Eye (tissue), 1 donor: Measurements from ENCODE around the gene ERN1.
A peak's percentile ranks its signal among the peaks of the same experiment; 100 is the strongest.

Source experiments
- DNase-seq: peaks from one replicate; pipeline ENCODE4 v3.0.0-alpha.2; 2015

The ERN1 gene

DNA sequence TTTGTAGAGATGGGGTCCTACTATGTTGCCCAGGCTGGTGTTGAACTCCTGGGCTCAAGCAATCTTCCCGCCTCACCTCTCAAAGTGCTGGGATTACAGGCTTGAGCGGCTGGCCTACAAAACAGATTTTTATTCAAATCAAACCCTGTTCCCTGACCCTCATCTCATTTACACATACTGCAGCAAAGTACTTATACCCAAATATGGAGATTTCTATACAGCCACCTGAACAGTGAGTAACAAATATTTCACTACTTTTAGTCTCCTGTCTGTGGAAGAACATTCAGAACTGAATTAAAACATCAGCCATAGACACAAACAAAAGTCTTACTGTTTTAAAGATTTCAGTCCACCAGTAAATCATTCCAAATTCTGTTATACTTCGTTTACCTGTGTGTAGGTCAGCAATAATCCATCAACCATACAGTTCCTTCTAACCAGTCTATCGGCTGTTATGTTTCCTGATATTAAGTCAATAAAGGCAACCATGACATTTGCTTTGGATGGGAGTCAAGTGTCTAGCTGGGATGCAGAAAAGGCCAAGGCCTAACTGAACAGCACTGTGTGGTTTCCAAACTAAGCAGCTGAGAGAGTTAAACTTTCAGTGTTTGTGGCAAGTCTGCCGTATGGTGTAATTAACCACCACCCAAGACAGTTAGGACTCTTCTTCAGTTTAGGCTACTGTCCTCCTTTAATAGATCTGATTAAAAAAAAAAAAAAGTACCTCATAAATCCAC is 22.3 kb downstream of the ERN1 start:
- no peak for DNase-seq

DNA sequence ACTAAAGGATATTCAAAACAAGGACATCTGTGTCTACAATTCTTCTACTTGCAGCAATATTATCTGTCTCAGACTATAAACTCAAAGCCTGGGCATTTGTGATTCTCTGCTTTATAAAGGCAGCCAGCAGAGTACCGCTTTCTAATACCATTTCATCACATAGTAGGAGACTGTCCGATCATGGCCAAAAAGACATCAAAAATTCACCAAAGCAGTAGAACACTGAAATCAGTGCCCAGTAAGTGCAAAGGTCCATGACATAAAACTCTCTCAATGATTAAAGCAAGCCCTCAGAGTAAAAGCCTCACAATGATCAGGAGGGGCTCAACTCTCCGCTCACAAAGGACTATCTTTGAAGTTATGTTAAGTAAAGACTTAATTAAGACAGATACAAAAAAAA is 23.0 kb downstream of the ERN1 start:
- no peak for DNase-seq

DNA sequence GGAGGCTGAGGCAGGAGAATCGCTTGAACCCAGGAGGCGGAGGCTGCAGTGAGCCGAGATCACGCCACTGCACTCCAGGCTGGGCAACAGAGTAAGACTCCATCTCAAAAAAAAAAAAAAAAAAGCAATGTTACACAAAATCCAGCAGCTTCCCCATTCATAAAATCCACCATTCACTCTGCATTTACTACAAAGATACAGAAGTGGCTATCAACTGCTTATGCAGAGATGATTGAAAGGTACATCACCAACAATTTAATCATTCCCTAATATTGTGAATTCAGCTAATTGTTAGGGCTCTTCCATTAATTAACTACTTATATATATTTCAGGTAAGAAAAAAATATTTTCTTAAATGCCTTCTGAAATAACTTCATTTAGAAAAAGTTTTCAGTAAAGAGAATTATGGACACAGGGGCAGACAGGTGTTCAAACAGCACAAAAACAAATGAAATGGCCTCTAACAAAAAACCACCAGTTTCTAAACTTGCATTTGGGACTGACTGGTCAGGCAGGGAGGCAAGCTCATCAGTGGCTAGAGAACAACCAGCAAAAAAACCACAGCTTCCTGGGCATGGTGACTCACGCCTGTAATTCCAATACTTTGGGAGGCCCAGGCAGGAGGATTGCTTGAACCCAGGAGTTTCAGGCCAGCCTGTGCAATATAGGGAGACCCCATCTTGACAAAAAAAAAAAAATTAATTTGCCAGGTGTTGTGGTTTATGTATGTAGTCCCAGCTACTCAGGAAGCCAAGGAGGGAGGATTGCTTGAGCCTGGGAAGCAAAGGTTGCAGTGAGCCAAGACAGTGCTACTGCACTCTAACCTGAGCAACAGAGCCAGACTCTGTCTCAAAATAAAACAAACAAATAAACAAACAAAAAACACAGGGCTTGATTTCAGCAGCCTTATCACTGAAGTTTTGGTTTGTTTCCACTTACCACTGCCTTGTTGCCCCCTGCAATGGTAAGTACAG is 26.3 kb downstream of the ERN1 start:
- DNase-seq: no peak

DNA sequence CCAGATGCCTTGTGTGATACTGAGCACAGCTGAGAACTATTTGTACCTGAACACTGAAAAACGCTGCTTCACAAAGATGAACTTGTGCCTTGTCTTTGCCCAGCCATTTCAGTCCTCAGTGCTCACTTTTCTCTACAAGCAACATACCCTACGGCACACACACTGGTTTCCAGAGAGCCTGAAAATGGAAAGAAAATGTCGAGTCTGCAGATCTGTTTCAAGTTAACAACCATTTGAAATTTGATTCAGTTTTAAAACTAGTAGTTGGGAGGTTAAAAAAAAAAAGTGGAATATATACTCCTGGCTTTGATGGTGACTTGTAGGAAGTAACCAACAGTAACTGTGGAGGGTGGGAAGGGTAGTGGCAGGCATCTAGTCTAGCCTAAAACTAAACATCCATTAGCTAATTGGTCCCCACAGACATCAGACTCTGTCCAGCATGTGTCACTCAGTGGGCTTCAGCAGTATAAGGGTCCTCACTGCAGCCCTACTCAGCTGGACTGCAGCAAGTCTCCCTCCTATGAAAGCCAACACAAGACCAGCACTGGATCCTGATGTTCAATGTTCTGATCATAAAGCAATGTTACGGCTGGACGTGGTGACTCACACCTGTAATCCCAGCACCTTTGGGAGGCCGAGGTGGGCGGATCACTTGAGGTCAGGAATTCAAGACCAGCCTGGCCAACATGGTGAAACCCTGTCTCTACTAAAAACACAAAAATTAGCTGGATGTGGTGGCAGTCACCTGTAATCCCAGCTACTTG is 27.1 kb downstream of the ERN1 start:
- DNase-seq: no peak

DNA sequence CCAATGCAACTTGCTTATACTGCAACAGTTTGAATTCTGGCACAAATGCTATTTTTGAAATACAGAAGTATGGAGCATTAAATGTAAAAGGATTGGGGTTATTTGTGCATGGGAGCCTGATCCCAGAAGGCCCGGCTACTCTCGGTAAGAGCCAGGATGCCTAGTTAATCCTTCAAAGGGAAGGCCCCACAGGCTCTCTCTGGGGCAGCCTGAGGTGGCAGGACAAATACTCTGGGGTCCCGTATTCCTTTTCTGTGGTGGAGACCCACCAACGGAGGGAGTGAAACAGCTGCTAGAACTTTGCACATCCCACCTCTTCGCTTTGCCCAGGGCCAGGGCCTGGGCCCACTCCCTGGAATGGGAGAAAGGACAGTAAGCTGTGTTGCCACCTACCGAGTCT is 30.4 kb downstream of the ERN1 start:
- DNase-seq: no peak

DNA sequence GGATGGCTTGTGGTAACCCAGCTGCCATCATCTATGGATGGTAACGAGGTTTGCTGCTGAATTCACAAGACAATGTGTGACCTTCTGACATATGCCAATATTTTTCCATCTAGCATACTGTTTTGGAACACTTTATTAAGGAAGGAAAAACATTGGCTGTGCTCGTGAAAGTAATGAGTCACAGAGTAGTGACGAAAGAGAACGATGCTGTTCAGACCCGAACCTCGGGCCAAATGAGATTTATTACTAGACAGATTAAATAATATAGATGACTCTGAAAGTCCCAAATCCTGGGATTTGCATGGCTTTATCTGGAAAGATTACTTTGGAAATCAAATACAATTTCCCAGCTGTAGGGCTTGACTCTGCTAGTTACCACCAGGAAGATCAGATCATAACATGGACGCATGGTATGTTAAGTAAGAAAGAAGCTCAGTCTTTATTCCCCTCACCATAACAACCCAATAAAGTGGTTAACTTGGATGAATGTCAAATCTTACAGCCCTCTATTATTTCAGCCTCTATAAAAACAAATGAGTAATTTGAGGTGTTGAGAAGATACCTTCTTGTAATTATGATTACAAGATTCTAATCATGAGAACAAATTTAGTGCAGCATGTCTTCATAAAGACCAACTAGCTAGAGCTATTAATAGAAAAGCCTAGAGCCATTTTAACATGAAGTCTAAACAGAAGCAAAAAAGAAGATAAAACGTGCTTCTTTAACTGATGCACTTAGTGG is 32.6 kb downstream of the ERN1 start:
- peak; percentile 35 for DNase-seq

DNA sequence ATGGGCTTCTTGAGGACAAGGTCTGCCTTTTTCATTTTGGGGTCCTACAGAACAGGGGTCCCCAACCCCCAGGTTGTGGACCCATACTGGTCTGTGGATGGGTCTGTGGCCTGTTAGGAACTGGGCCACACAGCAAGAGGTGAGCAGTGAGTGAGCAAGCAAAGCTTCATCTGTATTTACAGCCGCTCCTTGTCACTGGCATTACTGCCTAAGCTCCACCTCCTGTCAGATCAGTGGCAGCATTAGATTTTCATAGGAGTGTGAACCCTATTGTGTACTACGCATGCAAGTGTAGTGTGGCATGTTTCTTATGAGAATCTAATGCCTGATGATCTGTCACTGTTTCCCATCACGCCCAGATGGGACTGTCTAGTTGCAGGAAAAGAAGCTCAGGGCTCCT is 33.9 kb downstream of the ERN1 start:
- no peak for DNase-seq

DNA sequence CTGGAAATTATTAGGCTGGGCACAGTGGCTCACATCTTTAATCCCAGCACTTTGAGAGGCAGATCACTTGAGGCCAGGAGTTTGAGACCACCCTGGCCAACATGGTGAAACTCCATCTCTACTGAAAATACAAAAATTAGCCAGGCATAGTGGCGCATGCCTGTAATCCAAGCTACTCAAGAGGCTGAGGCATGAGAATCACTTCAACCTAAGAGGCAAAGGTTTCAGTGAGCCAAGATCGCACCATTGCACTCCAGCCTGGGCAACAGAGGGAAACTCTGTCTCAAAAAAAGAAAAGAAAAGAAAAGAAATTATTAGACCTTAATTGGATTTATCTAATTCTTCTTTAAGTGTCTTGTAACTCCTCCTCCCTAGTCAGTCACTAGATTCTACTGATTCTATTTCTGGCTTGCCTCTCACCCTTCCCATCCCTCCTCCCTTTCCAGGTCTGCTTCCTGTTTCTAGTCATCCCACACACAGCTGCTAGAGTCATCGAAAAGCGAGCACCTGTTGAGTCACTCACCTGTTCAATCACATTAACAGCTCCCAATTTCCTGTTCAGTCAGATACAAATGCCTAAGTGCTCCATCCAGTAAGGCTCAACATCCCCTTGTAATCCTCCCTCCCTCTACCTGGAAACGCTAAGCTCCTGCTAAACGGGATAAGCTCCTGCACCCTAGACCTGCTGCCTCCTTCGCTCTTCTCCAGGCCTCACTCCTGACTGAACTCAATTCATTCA is 34.6 kb downstream of the ERN1 start:
- DNase-seq: no peak

DNA sequence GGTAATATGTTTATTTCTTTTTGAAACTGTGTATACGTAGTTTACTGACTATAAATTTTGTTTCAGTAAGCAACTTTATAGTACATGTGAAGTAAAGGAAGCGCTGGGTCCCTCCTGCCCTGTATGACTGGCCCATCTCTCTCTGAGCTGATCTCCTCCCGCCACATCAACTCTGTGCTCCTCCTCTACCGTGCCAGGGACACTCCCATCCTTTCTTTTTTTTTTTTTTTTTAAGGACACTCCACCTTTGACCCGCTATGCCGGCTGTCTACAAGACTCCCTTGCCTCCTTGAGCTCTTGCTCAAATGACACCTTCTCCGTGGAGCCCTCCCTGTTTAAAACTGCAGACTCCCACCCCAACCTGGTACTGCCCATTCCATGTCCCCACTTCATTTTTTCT is 35.5 kb downstream of the ERN1 start:
- DNase-seq: no peak

DNA sequence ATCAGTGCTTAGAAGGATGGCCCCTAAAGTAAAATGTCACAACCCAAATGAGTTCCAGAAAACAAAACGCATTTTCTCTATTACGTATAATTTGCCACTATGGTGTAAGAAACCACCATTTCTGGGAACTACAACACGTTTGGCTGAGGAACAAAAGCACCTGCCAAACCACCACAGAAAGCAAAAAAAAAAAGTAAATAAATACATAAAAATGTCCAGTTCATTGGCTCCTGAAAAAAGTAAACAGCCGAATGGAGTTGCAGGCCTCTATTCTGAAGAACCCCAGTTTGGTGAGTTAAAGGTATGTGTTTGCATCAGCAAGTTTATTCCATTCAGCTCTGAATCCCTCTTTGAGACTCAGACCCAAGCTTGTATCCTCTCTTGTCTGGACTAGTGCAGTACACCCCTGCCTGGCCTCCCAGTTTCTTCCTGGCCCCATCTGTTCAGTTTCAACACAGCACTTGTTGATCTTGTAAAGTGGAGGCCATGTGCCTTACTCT is 36.9 kb downstream of the ERN1 start:
- no peak for DNase-seq

DNA sequence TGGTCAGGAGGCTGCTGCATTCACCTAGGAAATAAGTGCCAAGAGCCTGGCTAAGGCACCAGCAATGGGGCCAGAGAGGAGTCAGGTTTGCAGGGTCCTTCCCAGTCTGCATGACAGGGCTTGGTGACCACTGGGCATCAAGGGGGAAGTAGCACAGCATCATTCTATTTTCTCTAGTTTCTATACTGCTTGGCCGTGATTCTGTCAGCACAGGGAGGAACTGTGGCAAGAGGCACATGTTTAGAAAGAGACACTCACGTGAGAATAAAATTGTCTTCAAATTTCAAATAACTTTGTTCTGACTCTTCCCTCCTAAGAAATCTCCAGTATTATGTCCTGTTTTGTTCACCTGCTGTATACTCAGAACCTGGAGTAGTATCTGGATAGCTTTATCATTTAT is 37.8 kb downstream of the ERN1 start:
- no peak for DNase-seq

DNA sequence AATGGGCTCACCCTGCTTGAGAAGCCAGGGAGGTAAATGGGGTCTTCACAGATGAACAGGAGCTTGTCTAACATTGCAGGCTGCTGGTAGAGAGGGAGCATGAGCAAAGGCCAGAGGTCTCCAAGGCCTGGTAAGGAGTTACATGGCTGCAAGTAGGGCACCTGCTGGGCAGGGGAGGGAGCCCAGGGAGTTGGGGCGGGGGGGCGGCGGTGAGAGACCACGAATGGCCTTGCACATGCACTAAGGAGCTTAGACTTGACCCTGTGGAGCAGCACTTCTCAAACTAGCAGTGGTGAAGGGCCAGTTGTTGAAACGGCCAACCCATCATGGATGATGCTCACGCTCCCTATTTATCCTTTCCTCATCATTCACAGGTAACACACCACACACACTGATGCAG is 38.4 kb downstream of the ERN1 start:
- DNase-seq: no peak

DNA sequence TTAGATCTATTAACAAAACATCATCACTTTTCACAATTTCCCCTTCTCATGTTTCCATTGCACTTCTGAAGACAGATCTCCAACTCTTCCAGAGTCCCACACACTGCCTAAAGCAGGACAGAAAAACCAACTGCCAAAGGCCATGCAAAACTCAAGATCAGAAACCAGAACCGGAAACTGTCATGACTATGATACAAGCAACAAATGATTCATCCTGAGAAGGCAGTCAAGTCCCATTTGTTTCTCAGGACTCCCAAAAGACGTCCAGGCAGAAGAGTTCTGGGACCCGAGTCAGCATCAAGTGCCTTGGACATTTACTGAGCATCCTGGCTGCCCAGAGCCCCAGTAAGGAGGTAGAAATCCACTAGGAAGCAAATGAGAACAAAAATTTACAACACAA is 38.8 kb downstream of the ERN1 start:
- no peak for DNase-seq

DNA sequence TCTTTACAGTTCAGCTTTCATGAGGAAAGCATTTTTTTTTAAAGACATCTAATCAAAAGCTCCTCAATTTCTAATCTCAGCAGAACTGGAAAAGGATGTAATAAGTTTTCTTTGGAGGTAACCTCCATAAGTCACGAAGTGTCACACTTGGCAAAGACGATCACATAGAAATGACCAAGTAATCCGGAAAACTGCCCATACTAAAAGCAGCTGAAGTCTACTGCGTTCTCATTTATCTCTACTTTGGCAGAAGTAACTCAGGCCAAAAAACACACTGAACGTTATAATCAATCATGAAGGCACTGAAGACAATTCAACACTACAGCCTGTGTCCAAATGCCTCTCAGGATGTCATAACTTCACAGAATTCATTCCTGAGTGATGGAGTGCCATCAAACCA is 39.8 kb downstream of the ERN1 start:
- no peak for DNase-seq

DNA sequence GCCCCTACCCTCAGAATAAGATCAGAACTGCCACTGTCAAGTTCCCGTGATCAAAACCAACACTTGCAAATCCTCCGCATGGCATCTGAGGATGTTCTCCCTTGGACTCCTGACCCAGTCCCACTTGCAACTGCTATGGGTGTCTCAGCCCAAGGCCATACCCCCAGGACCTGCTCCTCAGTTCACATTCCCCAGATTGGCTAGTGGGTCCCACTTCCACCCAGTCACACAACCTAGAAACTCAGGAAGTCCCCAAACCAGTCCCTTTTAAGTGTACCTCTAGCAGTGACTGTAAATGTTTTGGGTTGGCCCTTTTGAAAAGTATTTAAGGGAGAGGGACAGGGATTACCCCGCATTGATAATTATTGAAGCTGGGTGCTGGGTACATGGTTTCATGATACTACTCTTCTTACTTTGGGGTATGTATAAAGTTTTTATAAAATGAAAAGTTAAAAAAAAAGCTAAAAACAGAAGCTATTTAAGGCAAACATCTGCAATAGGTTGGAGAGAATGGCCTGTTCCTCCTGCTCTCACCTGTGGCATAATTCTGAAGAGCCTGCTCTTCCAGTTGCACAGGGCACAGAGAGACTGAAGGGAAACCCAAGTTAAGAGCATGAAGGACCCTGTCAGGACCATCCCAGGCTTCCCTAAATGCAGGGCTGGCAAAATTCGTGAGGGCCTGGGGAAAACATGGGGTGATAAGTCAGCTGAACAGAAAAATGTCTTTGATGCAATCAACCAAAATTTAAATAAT is 42.5 kb downstream of the ERN1 start:
- DNase-seq: no peak

DNA sequence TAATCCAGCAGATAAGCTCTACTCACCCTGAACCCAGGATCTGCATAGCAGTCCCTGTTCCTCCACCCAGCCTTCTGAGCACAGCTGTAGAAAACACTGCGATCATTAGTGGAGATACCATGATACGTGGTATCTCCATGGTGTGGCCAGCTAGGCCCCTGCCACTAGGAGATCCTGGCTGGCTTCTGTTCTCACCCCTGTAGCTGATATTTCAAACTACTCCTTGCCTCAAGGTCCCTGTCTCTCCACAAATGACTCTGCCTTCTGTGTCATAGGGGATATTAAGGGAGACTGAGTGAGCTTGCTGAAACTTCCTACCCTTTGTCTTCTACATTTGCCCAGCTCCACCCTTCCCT is 44.3 kb downstream of the ERN1 start:
- no peak for DNase-seq

DNA sequence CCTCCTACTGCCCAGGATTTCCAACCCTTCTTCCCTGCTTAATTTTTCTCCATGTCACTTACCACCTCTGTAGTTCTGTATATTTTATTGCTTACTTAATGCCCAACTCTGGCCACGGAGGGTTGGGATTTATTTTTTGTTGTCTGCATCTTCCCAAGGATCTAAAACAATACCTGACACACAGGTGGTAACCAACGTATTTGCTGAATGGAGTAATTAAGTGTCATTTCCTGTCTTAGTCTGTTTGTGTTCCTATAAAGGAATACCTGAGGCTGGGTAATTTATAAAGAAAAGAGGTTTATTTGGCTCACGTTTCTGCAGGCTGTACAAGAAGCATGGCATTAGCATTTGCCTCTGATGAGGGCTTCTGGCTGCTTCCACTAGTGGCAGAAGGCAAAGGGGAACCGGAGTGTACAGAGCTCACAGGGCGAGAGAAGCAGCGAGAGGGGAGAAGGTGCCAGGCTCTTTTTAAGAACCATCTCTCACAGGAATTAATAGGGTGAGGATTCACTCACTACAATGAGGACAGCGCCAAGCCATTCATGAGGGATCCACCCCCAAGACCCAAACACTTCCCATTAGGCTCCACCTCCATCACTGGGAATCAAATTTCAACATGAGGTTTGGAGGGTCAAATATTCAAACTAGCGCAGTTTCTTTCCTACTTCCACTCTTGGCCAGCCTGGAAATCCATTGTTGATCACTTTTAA is 44.8 kb downstream of the ERN1 start:
- DNase-seq: no peak

DNA sequence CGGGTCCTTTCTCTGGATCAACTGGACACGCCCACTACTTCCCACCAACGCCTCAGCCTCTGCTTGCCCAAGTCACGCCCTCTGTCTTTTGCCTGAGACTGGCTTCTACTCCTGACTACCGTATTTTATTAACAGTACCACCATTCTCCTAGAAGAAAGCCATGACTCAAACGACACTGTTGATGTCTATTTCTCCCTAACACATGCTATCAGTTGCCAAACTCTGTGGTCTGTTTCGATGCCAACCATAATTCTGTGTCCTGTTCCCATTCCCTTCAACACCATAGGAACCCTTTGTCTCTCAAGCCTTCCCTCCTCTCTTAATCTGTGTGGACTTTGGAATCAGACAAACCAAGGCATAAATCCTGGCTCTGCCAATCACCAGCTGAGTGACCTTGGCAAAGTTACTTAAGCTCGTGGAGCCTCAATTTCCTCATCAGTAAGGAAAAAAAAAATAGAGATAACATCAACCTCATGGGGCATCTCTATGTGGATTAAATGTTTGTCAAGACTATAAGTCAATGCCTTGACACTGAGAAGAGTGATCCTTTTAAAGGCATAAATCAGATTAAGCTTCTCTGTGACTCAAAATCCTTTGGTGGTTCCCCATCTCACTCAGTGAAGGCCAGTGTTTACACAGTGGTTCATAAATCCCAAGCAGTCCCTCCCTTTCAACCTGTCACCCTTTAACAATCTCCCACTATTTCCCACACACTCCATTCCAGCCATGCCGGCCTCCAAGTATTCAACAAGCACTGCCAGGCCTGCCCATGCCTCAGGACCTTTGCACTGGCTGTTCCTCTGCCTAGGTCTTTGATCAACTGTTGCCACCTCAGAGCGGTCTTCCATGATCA is 45.6 kb downstream of the ERN1 start:
- no peak for DNase-seq

DNA sequence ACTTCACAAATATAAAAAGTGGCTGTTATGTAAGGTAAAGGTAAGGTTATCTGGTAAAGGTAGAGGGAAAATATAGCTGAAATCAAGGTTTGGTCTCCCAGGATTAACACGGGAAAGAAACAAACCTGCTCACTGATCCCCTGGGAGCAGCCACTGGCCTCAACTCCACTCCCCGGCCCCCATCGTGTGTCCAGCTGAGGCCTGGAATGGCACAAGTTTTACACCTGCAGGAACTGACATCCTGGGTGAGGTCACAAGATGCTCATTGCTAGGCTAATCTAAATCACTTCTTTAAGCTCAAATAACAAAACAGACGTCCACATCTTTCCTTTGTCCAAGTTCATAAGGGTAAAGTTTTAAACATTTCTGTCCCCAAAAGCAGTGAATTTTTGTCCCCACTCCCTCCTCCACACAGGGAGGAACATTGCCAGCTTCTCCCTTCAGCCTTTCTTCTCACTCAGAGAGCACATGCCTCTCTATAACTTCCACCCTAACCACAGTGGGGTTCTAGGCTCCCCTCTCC is 46.3 kb downstream of the ERN1 start:
- no peak for DNase-seq
